Subcutaneous abdominal adipose tissue (tissue), 5 donors: ENCODE results near the gene LHFPL3.
"Not testable (repeated sequence)": the region's sequence is repeated elsewhere in the genome, so short reads cannot be mapped to it uniquely, and the experiment has no call there.

ENCODE experiments used
- H3K27ac ChIP-seq: one replicate; pipeline ENCODE4 v1.7.0; 2013; ENCODE audit warnings: low read depth, mild to moderate bottlenecking, inconsistent platforms, low read length, moderate library complexity
- H3K27me3 ChIP-seq, 5 donors: one replicate each; pipeline ENCODE4 v1.7.0; 2013; ENCODE audit warnings: low read length in 5 of 5, inconsistent platforms in 1 of 5; ENCODE audit not compliant: control insufficient read depth in 5 of 5, insufficient read depth in 4 of 5
- H3K36me3 ChIP-seq, 5 donors: one replicate each; pipeline ENCODE4 v1.7.0; 2013; ENCODE audit warnings: low read length in 5 of 5; ENCODE audit not compliant: control insufficient read depth in 5 of 5, insufficient read depth in 5 of 5
- H3K4me1 ChIP-seq, 5 donors: one replicate each; pipeline ENCODE4 v1.7.0; 2013; ENCODE audit warnings: low read length in 5 of 5, mild to moderate bottlenecking in 3 of 5, moderate library complexity in 1 of 5; ENCODE audit not compliant: control insufficient read depth in 5 of 5, insufficient read depth in 5 of 5
- H3K4me3 ChIP-seq, 5 donors: one replicate each; pipeline ENCODE4 v1.7.0; 2013; ENCODE audit warnings: low read length in 5 of 5, low read depth in 1 of 5
- H3K9ac ChIP-seq, 5 donors: one replicate each; pipeline ENCODE4 v1.7.0; 2013; ENCODE audit warnings: low read length in 5 of 5, mild to moderate bottlenecking in 4 of 5, moderate library complexity in 3 of 5
- H3K9me3 ChIP-seq, 5 donors: one replicate each; pipeline ENCODE4 v1.7.0; 2013; ENCODE audit warnings: low read length in 5 of 5; ENCODE audit not compliant: control insufficient read depth in 5 of 5
- donor health status: healthy.
- donor health status: healthy.
- donor health status: healthy.
- donor health status: healthy.
- donor health status: healthy.

Gene LHFPL3

DNA sequence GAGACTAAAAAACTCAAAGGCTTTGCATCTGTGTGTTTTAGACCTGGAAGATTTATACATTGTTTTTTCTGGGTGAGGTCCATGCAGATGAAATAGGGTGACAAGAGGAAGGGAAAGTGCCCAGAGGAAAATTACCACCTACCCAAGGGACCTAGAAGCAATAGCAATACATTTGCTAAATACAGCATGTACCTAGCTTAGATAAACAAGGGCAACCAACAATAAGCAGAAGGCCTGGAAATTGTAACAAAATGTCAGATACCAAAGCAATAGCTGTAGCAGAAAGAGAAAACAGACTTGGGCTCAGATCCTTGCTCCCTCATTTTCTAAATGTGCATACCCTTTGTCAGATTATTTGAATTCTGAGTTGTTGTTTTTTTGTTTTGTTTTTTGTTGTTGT is 367.2 kb downstream of the LHFPL3 start:
- no peaks in the 10 kb centered on the region for H3K27me3 ChIP-seq
- H3K9ac ChIP-seq, result no peak overlapping the region
- H3K27ac ChIP-seq, result no peak overlapping the region
- H3K9me3 ChIP-seq, result peaks cover 0 to 6% (median 0%) of the 10 kb centered on the region in 5 donors
- no peaks in the 10 kb centered on the region for H3K4me1 ChIP-seq
- no peaks in the 10 kb centered on the region for H3K36me3 ChIP-seq
- H3K4me3 ChIP-seq, result no peak overlapping the region

DNA sequence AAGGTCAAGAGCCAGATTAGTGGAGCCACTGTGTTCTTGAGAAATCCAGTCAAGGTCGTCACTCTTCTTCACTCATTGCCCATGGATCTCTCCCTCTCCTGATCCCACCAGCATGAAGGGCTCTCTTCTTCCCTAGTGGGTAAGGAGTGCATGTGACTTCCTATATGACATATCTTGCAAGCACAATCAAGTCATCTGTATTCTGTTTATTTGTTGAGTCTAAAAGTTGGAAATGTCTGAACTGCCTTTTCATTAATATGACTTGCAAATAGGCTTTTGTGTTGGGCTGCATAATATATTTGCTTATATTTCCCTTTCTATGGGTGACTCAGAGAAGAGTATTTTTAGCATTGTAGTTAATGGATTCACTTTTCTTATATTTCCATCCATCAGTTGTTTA is 371.9 kb downstream of the LHFPL3 start:
- H3K4me3 ChIP-seq, result no peak overlapping the region
- H3K36me3 ChIP-seq, result no peaks in the 10 kb centered on the region
- H3K27me3 ChIP-seq, result no peaks in the 10 kb centered on the region
- no peaks in the 10 kb centered on the region for H3K4me1 ChIP-seq
- no peak overlapping the region for H3K27ac ChIP-seq
- peaks cover 0 to 6% (median 0%) of the 10 kb centered on the region in 5 donors for H3K9me3 ChIP-seq
- H3K9ac ChIP-seq, result no peak overlapping the region

DNA sequence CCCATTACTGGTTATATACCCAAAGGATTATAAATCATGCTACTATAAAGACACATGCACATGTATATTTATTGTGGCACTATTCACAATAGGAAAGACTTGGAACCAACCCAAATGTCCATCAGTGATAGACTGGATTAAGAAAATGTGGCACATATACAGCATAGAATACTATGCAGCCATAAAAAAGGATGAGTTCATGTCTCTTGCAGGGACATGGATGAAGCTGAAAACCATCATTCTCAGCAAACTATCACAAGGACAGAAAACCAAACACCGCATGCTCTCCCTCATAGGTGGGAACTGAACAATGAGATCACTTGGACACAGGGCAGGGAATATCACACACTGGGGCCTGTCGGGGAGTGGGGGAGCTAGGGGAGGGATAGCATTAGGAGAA is 392.6 kb downstream of the LHFPL3 start:
- H3K36me3 ChIP-seq, H3K4me1 ChIP-seq, H3K4me3 ChIP-seq, H3K9ac ChIP-seq, H3K9me3 ChIP-seq, H3K27me3 ChIP-seq, H3K27ac ChIP-seq: not testable (repeated sequence)

GRCh38 chr7:104723001-104723400 is 394.6 kb downstream of the LHFPL3 start:
- Histone ChIP-seq H3K9ac (no peak overlapping the region), H3K9me3 (no peaks in the 10 kb centered on the region), H3K27ac (no peak overlapping the region), H3K4me1 (no peaks in the 10 kb centered on the region), H3K27me3 (no peaks in the 10 kb centered on the region), H3K4me3 (no peak overlapping the region), H3K36me3 (no peaks in the 10 kb centered on the region)

DNA sequence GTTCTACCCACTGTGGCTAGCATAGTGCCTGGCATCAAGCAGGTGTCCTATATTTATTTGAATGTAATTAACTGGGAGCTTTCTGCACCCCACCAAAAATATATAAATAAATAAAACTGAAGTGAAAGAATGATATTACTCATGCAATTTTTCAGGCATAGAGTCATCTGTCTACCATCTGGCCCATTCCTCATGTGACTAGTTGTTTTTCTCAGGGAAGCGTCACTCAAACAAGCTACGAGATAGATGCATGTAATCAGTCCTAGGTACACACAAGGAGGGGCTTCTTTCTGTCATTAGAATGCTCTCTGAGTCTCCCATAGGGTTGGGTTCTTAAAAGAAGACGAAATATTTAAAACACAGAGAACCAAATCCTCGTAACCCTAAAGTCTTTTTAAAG is 430.1 kb downstream of the LHFPL3 start:
- H3K4me3 ChIP-seq, result no peak overlapping the region
- H3K27ac ChIP-seq, result no peak overlapping the region
- no peaks in the 10 kb centered on the region for H3K4me1 ChIP-seq
- no peak overlapping the region for H3K9ac ChIP-seq
- no peaks in the 10 kb centered on the region for H3K27me3 ChIP-seq
- H3K36me3 ChIP-seq, result no peaks in the 10 kb centered on the region
- H3K9me3 ChIP-seq, result peaks cover 0 to 3% (median 0%) of the 10 kb centered on the region in 5 donors

GRCh38 chr7:104761892-104762291 is 433.5 kb downstream of the LHFPL3 start:
- Histone ChIP-seq H3K27ac (no peak overlapping the region), H3K4me1 (no peaks in the 10 kb centered on the region), H3K9ac (no peak overlapping the region), H3K36me3 (no peaks in the 10 kb centered on the region), H3K4me3 (no peak overlapping the region), H3K9me3 (no peaks in the 10 kb centered on the region), H3K27me3 (no peaks in the 10 kb centered on the region)

DNA sequence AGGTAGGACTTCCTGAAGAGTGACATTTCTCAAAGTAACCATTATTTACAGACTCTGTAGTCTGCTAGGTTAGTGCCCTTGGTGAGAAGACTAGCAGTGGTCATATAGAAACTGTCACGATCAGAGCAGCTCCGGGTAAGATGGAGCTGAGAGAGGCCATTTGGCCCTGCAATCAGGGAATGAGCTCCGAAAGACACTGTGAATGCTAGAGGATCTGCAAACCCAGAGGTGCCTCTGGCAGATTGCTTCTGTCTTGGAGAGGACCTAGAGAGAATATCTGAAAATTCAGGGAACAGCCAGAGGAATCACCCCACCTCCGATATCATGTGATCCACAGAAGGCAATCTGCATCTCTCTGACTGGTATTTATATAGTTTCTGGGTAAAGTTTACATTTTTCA is 438.7 kb downstream of the LHFPL3 start:
- no peak overlapping the region for H3K27ac ChIP-seq
- no peaks in the 10 kb centered on the region for H3K36me3 ChIP-seq
- no peaks in the 10 kb centered on the region for H3K9me3 ChIP-seq
- no peaks in the 10 kb centered on the region for H3K4me1 ChIP-seq
- no peak overlapping the region for H3K4me3 ChIP-seq
- no peaks in the 10 kb centered on the region for H3K27me3 ChIP-seq
- no peak overlapping the region for H3K9ac ChIP-seq

DNA sequence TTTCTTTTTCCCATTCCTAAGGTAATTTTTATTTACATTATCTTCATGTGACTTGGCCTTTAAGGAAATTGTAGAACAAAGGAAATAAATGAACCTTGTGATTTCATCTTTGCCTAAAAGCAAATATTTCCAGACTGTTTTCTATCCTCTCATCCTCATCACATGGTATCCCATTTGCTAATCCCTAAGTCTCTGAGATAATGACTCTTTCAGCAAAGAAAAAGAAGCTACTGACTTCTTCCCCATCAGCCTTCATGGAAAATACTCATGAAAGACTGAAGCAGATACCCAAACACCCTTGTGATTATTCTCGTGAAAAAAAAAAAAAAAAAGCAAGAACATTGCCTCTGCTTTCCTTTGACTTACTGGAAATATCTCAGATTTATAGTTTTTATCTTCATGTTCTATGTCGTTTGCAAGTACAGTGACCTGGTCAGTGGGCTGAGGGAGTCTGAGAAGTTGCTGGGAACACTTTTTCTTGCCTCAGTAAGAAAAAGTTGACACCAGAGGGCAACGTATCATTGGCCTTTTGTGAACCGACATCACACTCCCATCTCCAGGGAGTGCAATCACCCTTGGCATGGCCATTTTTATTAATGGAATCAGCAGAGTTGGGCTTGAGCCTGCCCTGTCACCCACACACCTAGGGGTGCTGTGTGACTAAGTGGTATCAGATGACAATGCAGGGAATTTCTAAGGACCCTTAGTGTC is 439.6 kb downstream of the LHFPL3 start:
- Histone ChIP-seq H3K36me3 (no peaks in the 10 kb centered on the region), H3K27ac (no peak overlapping the region), H3K9ac (no peak overlapping the region), H3K27me3 (no peaks in the 10 kb centered on the region), H3K4me1 (no peaks in the 10 kb centered on the region), H3K4me3 (no peak overlapping the region), H3K9me3 (no peaks in the 10 kb centered on the region)

DNA sequence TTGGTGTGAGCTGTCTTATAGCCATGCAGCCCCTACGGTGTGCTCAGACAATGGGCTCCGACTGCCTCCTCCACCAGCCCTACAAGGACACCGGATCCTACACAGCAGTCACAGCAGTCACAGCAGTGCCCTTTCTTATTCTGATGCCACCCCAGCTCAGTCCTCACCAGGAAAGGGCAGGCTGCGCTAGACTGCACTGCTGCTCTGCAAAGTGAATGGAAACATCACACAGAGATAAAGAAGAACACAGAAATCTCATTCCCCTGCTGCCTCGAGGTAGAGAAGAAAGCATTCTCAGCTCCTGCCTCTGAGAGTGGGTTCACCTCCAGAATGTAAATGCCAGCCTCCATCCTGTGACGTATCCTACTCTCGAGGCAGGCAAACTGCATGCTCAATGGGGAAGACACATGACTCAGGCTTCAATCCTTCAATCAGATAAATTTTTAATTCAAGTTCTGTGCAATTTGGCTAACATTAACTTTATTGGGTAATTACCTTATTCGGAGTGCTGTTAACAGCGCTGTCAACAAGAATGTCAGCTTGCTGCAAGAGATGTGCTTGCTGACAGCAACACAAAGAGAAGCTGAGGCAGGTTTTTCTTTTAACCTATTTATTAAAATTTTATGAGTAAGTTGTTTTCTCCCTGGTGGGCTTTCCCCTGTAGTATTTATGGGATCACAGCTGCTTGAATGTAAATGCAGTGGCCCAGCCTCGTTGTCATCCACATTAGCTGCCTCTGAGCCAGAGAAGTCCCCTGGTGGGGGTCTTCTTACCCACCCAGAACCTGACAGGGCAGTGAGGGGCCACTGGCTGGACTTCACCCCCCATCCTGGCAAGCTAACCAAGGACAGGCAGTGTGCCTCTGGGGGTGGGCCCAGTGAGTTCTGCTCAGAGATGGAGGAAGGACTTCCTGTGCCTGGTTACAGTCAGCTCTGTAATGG is 444.3 kb downstream of the LHFPL3 start:
- Histone ChIP-seq H3K4me1 (no peaks in the 10 kb centered on the region), H3K9ac (no peak overlapping the region), H3K27me3 (peaks cover 0 to 2% (median 0%) of the 10 kb centered on the region in 5 donors), H3K4me3 (no peak overlapping the region), H3K27ac (no peak overlapping the region), H3K9me3 (no peaks in the 10 kb centered on the region), H3K36me3 (no peaks in the 10 kb centered on the region)

- peaks cover 0 to 2% (median 0%) of the 10 kb centered on the region in 5 donors for H3K27me3 ChIP-seq
- no peaks in the 10 kb centered on the region for H3K36me3 ChIP-seq
- H3K9ac ChIP-seq, result no peak overlapping the region
- H3K27ac ChIP-seq, result no peak overlapping the region
- no peaks in the 10 kb centered on the region for H3K9me3 ChIP-seq
- no peaks in the 10 kb centered on the region for H3K4me1 ChIP-seq
- no peak overlapping the region for H3K4me3 ChIP-seq
These were observed 445.4 kb downstream of the LHFPL3 start for GRCh38 chr7:104773796-104774195.
